B cell (primary cell): ENCODE data around the gene PGLYRP3. TPM values are rescaled to one million over a fixed set of nuclear protein-coding genes. Genes with fewer than 3 reads are reported as not detected.
A peak's percentile ranks its signal among the peaks of the same experiment; 100 is the strongest.

Source experiments
- ATAC-seq: fragments of 200-7000 bp; cut with Tn5 transposase; one replicate; pipeline ENCODE4 v1.10.0; 2021; ENCODE audit warnings: low read depth, mild to moderate bottlenecking, moderate number of reproducible peaks, moderate library complexity
- CTCF ChIA-PET: fragments of 350-600 bp; sonication (Branson Sonifier 250); formaldehyde crosslinking; loops from one replicate; lab custom pipeline; 2021; ENCODE audit warnings: antibody characterized with exemption, inconsistent platforms; lab: Charles Lee
- POLR2A ChIA-PET: fragments of 350-600 bp; sonication (Branson Sonifier 250); formaldehyde crosslinking; loops from one replicate; lab custom pipeline; 2021; ENCODE audit warnings: antibody characterized with exemption; lab: Charles Lee
- DNase-seq: peaks from one replicate; pipeline ENCODE4 v3.0.0; 2013
- H2AFZ ChIP-seq: 2 replicates; pipeline ENCODE4 v1.6.1; 2012; ENCODE audit warnings: mild to moderate bottlenecking, low read depth, low read length; ENCODE audit not compliant: insufficient read depth, poor library complexity, severe bottlenecking
- H3K27ac ChIP-seq, 2 donors: 1 replicate in 1 of 2; 2 replicates in 1 of 2; pipeline ENCODE4 v1.5.1; 2012 to 2013; ENCODE audit warnings: low read length in 2 of 2, mild to moderate bottlenecking in 2 of 2, moderate library complexity in 1 of 2
- H3K27me3 ChIP-seq, 4 experiments: fragments of 200-600 bp in 1 of 4; sonication (generic) in 1 of 4; replicated peaks in 1 of 4; 1 replicate in 2 of 4; 2 replicates in 2 of 4; pipeline versions ENCODE4 v1.6.1 to v1.7.0; 2013 to 2016; ENCODE audit warnings: low read length in 3 of 4, mild to moderate bottlenecking in 2 of 4, mixed read lengths in 1 of 4, moderate library complexity in 1 of 4; ENCODE audit not compliant: insufficient read depth in 4 of 4, control insufficient read depth in 3 of 4; ENCODE audit errors: control extremely low read depth in 1 of 4
- H3K36me3 ChIP-seq, 2 experiments: replicated peaks in 1 of 2; 1 replicate in 1 of 2; 2 replicates in 1 of 2; pipeline versions ENCODE4 v1.6.1 to v1.7.1; 2013; ENCODE audit warnings: low read length in 1 of 2; ENCODE audit not compliant: insufficient read depth in 2 of 2, control insufficient read depth in 1 of 2; ENCODE audit errors: control extremely low read depth in 1 of 2, extremely low read depth in 1 of 2
- H3K4me1 ChIP-seq, 2 donors: fragments of 200-600 bp in 1 of 2; sonication (generic) in 1 of 2; 1 replicate in 1 of 2; 2 replicates in 1 of 2; pipeline versions ENCODE4 v1.5.1 to v1.6.1; 2013 to 2017; ENCODE audit warnings: low read length in 2 of 2; ENCODE audit not compliant: control insufficient read depth in 2 of 2, insufficient read depth in 2 of 2
- H3K4me2 ChIP-seq: replicated peaks from 2 replicates; pipeline ENCODE3; 2012; ENCODE audit warnings: mild to moderate bottlenecking, low read depth, low read length; ENCODE audit not compliant: poor library complexity, severe bottlenecking
- H3K4me3 ChIP-seq, 5 experiments: fragments of 200-600 bp in 1 of 5; sonication (generic) in 1 of 5; 1 replicate in 3 of 5; 2 replicates in 2 of 5; pipeline versions ENCODE4 v1.5.1 to v1.7.0; 2011 to 2016; ENCODE audit warnings: low read length in 4 of 5, mild to moderate bottlenecking in 4 of 5, low read depth in 2 of 5, control low read depth in 1 of 5, moderate library complexity in 1 of 5; ENCODE audit not compliant: insufficient read depth in 1 of 5; ENCODE audit errors: control extremely low read depth in 1 of 5, extremely low read depth in 1 of 5
- H3K79me2 ChIP-seq: fragments of 200-600 bp; sonication (generic); one replicate; pipeline ENCODE4 v1.6.0; 2016; ENCODE audit warnings: low read length; ENCODE audit not compliant: control insufficient read depth, insufficient read depth
- H3K9ac ChIP-seq: fragments of 200-600 bp; sonication (generic); 2 replicates; pipeline ENCODE4 v1.6.1; 2017; ENCODE audit warnings: mild to moderate bottlenecking, low read length, moderate library complexity
- H3K9me3 ChIP-seq, 3 donors: one replicate each; pipeline versions ENCODE4 v1.6.1 to v1.7.1; 2013; ENCODE audit warnings: low read length in 2 of 3; ENCODE audit not compliant: control insufficient read depth in 2 of 3, insufficient read depth in 1 of 3; ENCODE audit errors: control extremely low read depth in 1 of 3
- H4K20me1 ChIP-seq: 2 replicates; pipeline ENCODE4 v1.6.0; 2012; ENCODE audit warnings: mild to moderate bottlenecking, low read length; ENCODE audit not compliant: insufficient read depth, control insufficient read depth, poor library complexity, severe bottlenecking
- H3K27ac Mint-ChIP-seq: one replicate; pipeline ENCODE4 v1.8.0; 2021; ENCODE audit warnings: mixed read lengths
- H3K27me3 Mint-ChIP-seq: one replicate; pipeline ENCODE4 v1.8.0; 2021; ENCODE audit warnings: mixed read lengths
- H3K4me1 Mint-ChIP-seq: one replicate; pipeline ENCODE4 v1.8.0; 2021; ENCODE audit warnings: mixed read lengths
- H3K4me3 Mint-ChIP-seq: one replicate; pipeline ENCODE4 v1.8.0; 2021; ENCODE audit warnings: mixed read lengths
- H3K9me3 Mint-ChIP-seq: one replicate; pipeline ENCODE4 v1.8.0; 2022; ENCODE audit warnings: mixed read lengths; ENCODE audit not compliant: insufficient read depth
- CTCF ChIP-seq: fragments of 200-600 bp; IDR thresholded peaks from one replicate; pipeline ENCODE4 v1.8.0; 2022; ENCODE audit warnings: antibody characterized with exemption, mild to moderate bottlenecking
- EZH2 ChIP-seq: IDR thresholded peaks from 2 replicates; pipeline ENCODE4 v1.6.1; 2012; ENCODE audit warnings: borderline replicate concordance, low read depth, mild to moderate bottlenecking, moderate library complexity, low read length; ENCODE audit not compliant: insufficient read depth, poor library complexity, severe bottlenecking
- WGBS: methylation state at CpG from one replicate; pipeline ENCODE4 v1.1.5; 2013; ENCODE audit warnings: missing lambda C conversion rate; ENCODE audit not compliant: insufficient coverage; 5-methylcytosine and 5-hydroxymethylcytosine counted together
- intact Hi-C: fragments of 100-400 bp; cut with micrococcal nuclease; formaldehyde crosslinking; loops from one replicate; pipeline ENCODE4 v1.10.0; 2022
- polyA plus RNA-seq: library from polyadenylated mRNA; depleted of rRNA; stranded (reverse); fragments of >200 nt; gene quantifications from 2 replicates; pipeline ENCODE4 v1.2.3, GENCODE V29; 2012
- total RNA-seq, 2 donors: library from RNA; stranded (reverse); fragments of 120-200 nt in 1 of 2; gene quantifications; 1 replicate in 1 of 2; 2 replicates in 1 of 2; pipeline versions ENCODE4 v1.2.3 to v1.2.4, GENCODE V29; 2013 to 2022

Gene PGLYRP3
- total and polyA plus RNA-seq, 2 donors (not counting 1 experiment from before 2014, with no cell fraction given), result not detected

DNA sequence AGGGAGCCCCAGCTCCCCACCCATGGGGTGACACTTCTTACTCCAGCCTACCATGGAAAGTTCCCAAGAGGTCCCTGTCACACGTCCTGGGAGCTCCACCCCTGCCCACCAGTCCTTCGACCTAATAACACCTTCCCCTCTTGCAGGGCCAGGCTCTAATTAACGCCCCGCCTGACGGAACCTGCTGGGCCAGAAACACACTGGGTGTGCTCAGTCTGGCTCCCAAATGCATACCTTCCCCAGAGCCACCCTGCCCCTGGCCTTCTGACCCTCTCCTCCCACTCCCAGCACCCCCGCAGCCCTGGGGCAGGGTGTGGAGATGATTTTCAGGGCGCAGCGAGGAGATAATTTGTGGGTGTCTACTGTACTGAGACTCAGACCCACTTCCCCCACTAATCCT lies 20.6 kb downstream of the PGLYRP3 start:
- Mint-ChIP-seq H3K4me1 (peaks cover 56% of the 10 kb centered on the region), H3K9me3 (no peaks in the 10 kb centered on the region), H3K27me3 (peaks cover 8% of the 10 kb centered on the region), H3K4me3 (peak overlapping the region; percentile 1), H3K27ac (no peak overlapping the region)
- Histone ChIP-seq H3K27ac (no peak overlapping the region), H3K27me3 (peaks cover 0 to 3% (median 0%) of the 10 kb centered on the region in 4 experiments), H3K79me2 (no peaks in the 10 kb centered on the region), H3K9ac (no peak overlapping the region), H2AFZ (peak overlapping the region; percentile 49), H3K9me3 (peaks cover 0 to 9% (median 0%) of the 10 kb centered on the region in 3 donors), H3K4me2 (peak overlapping the region; percentile 13), H3K4me1 (peaks cover 37 to 45% of the 10 kb centered on the region in 2 donors), H3K36me3 (no peaks in the 10 kb centered on the region), H3K4me3 (no peak overlapping the region), H4K20me1 (no peaks in the 10 kb centered on the region)
- TF ChIP-seq CTCF, result no peak
- TF ChIP-seq EZH2, result no peak
- CTCF ChIA-PET, result no interaction called here
- intact Hi-C loops, result no loop called here
- DNase-seq (no peak), ATAC-seq (no peak)
- WGBS, result 86% methylated on average over 4 of the region's 8 CpGs
- POLR2A ChIA-PET, result no interaction called here

DNA sequence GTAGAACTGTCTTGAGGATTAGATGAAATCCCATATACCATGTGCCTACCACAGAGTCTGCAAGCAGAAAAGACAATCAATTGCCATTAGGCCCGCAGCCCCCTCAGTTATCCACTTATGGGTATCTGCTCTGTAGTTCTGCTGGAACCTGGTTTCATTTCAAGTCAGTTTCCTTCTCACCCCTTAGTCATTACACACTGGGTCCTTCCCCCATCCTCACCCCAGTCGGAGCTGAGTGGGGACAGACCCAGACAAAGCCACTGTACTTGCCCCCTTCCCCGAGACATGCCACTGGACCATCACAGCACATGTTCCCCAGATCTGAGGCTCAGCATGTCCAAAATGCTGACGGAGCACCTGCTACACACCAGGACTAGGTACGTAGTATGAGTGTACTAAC lies 21.2 kb downstream of the PGLYRP3 start:
- Histone ChIP-seq H3K9me3 (peaks cover 0 to 9% (median 0%) of the 10 kb centered on the region in 3 donors), H3K27ac (no peak overlapping the region), H2AFZ (no peak overlapping the region), H3K4me2 (no peak overlapping the region), H3K79me2 (no peaks in the 10 kb centered on the region), H3K27me3 (peaks cover 0 to 3% (median 0%) of the 10 kb centered on the region in 4 experiments), H3K4me1 (peaks cover 37 to 38% of the 10 kb centered on the region in 2 donors), H4K20me1 (no peaks in the 10 kb centered on the region), H3K4me3 (no peak overlapping the region), H3K36me3 (no peaks in the 10 kb centered on the region), H3K9ac (no peak overlapping the region)
- Mint-ChIP-seq H3K9me3 (no peaks in the 10 kb centered on the region), H3K4me1 (peaks cover 50% of the 10 kb centered on the region), H3K4me3 (no peak overlapping the region), H3K27ac (no peak overlapping the region), H3K27me3 (peaks cover 8% of the 10 kb centered on the region)
- no peak for TF ChIP-seq EZH2
- no peak for TF ChIP-seq CTCF
- no peak for DNase-seq
- intact Hi-C loops, result no loop called here
- POLR2A ChIA-PET, result no interaction called here
- CTCF ChIA-PET, result no interaction called here
- no peak for ATAC-seq
- 78% methylated on average over 1 of the region's 5 CpGs for WGBS
